Gastrocnemius medialis (tissue), 4 donors: Measurements from ENCODE around the gene DYRK1B.

Experiments used
- POLR2A ChIP-seq, 2 donors: fragments of 450-650 bp; IDR thresholded peaks; one replicate each; pipeline ENCODE4 v1.6.1; 2017; ENCODE audit warnings: antibody characterized with exemption in 2 of 2, mild to moderate bottlenecking in 2 of 2, moderate library complexity in 2 of 2
- TF ChIP-seq, protein P1 (sequence below), 5 experiments: fragments of 450-650 bp in 3 of 5; fragments of 200-600 bp in 2 of 5; sonication (generic) in 2 of 5; IDR thresholded peaks in 4 of 5; conservative IDR thresholded peaks in 1 of 5; 1 replicate in 4 of 5; 2 replicates in 1 of 5; pipeline ENCODE4 v1.5.1; 2016 to 2019; ENCODE audit warnings: antibody characterized with exemption in 5 of 5, mild to moderate bottlenecking in 3 of 5, moderate library complexity in 3 of 5

DNA sequence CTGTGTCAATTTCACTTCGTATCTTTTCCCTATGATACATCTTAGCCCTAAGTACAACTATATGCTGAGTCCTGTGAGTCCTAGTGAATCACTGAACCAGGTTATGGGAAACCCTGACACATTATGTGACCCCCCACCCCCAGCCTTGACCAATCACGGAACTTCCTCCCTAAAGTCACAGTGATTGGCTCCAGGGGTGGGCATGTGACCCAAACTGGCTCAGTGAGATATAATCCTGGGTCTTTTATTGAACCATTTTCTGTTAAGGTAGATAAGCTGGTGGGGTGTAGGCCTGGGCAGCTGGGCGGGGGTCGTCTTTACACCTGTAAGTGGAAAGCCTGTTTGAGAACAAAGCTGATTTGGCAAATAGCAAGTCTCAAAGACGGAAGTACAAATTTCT is 32.0 kb upstream of the DYRK1B start:
- TF ChIP-seq, protein P1, sequence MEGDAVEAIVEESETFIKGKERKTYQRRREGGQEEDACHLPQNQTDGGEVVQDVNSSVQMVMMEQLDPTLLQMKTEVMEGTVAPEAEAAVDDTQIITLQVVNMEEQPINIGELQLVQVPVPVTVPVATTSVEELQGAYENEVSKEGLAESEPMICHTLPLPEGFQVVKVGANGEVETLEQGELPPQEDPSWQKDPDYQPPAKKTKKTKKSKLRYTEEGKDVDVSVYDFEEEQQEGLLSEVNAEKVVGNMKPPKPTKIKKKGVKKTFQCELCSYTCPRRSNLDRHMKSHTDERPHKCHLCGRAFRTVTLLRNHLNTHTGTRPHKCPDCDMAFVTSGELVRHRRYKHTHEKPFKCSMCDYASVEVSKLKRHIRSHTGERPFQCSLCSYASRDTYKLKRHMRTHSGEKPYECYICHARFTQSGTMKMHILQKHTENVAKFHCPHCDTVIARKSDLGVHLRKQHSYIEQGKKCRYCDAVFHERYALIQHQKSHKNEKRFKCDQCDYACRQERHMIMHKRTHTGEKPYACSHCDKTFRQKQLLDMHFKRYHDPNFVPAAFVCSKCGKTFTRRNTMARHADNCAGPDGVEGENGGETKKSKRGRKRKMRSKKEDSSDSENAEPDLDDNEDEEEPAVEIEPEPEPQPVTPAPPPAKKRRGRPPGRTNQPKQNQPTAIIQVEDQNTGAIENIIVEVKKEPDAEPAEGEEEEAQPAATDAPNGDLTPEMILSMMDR (IDR thresholded peaks at IDR 0.05 in 4 of 5, conservative IDR thresholded peaks at IDR 0.05 in 1 of 5): no peak
- TF ChIP-seq POLR2A (IDR thresholded peaks at IDR 0.05): no peak
